GM23248 (cell line): Measurements from ENCODE around the gene CACNB2. TPM values are rescaled to one million over a fixed set of nuclear protein-coding genes. Genes with fewer than 3 reads are reported as not detected.

Experiments
- DNase-seq: peaks from one replicate; pipeline ENCODE4 v3.0.0-alpha.2; 2015
- H2AFZ ChIP-seq: fragments of 200-600 bp; sonication (generic); 2 replicates; pipeline ENCODE4 v1.6.1; 2016; ENCODE audit warnings: antibody characterized with exemption
- H3F3A ChIP-seq: fragments of 200-600 bp; sonication (generic); 2 replicates; pipeline ENCODE4 v1.6.1; 2016; ENCODE audit warnings: mild to moderate bottlenecking, antibody characterized with exemption, mixed run types; ENCODE audit not compliant: insufficient read depth
- H3K27ac ChIP-seq: fragments of 200-600 bp; sonication (generic); 2 replicates; pipeline ENCODE4 v1.5.1; 2016; ENCODE audit warnings: mild to moderate bottlenecking
- H3K27me3 ChIP-seq: fragments of 200-600 bp; sonication (generic); replicated peaks from 2 replicates; pipeline ENCODE4 v1.6.1; 2016; ENCODE audit warnings: mild to moderate bottlenecking; ENCODE audit not compliant: insufficient read depth
- H3K36me3 ChIP-seq: fragments of 200-600 bp; sonication (generic); 2 replicates; pipeline ENCODE4 v1.6.1; 2016; ENCODE audit warnings: low read depth, mild to moderate bottlenecking
- H3K4me1 ChIP-seq: fragments of 200-600 bp; sonication (generic); 2 replicates; pipeline ENCODE4 v1.6.1; 2016; ENCODE audit warnings: mild to moderate bottlenecking; ENCODE audit not compliant: insufficient read depth
- H3K4me2 ChIP-seq: fragments of 200-600 bp; sonication (generic); one replicate; pipeline ENCODE4 v1.6.1; 2016; ENCODE audit warnings: mild to moderate bottlenecking; ENCODE audit not compliant: unreplicated experiment
- H3K4me3 ChIP-seq: fragments of 200-600 bp; sonication (generic); 2 replicates; pipeline ENCODE4 v1.5.1; 2016; ENCODE audit warnings: mild to moderate bottlenecking
- H3K79me2 ChIP-seq: fragments of 200-600 bp; sonication (generic); 2 replicates; pipeline ENCODE4 v1.6.1; 2016; ENCODE audit warnings: mild to moderate bottlenecking; ENCODE audit not compliant: insufficient read depth
- H3K9ac ChIP-seq: fragments of 200-600 bp; sonication (generic); 2 replicates; pipeline ENCODE4 v1.6.1; 2016; ENCODE audit warnings: mild to moderate bottlenecking
- H3K9me2 ChIP-seq: fragments of 200-600 bp; sonication (generic); 2 replicates; pipeline ENCODE4 v1.6.1; 2016; ENCODE audit warnings: mixed run types, mild to moderate bottlenecking, moderate library complexity; ENCODE audit not compliant: insufficient read depth
- H3K9me3 ChIP-seq: fragments of 200-600 bp; sonication (generic); one replicate; pipeline ENCODE4 v1.6.1; 2017; ENCODE audit warnings: low read depth
- H4K20me1 ChIP-seq: fragments of 200-600 bp; sonication (generic); 2 replicates; pipeline ENCODE4 v1.6.0; 2016; ENCODE audit not compliant: insufficient read depth
- EZH2 ChIP-seq: fragments of 200-600 bp; sonication (generic); IDR thresholded peaks from 2 replicates; pipeline ENCODE4 v1.6.1; 2018; ENCODE audit warnings: antibody characterized with exemption, mild to moderate bottlenecking; ENCODE audit not compliant: insufficient read depth, poor library complexity, severe bottlenecking
- EZH2phosphoT487 ChIP-seq: fragments of 200-600 bp; sonication (generic); IDR thresholded peaks from 2 replicates; pipeline ENCODE4 v1.6.1; 2018; ENCODE audit warnings: antibody characterized with exemption, moderate library complexity, mild to moderate bottlenecking, low read depth; ENCODE audit not compliant: insufficient read depth
- WGBS, 2 experiments: methylation state at CpG; one replicate each; pipeline ENCODE4 v1.1.6; 2015 to 2017; ENCODE audit warnings: low lambda C conversion rate in 2 of 2, low coverage in 1 of 2; ENCODE audit errors: missing lambda C conversion rate in 2 of 2; 5-methylcytosine and 5-hydroxymethylcytosine counted together
- in situ Hi-C: fragments of 300-500 bp; cut with MboI; formaldehyde crosslinking; loops from 2 replicates; pipeline ENCODE4 v1.15.0; 2020
- polyA plus RNA-seq: library from polyadenylated mRNA; unstranded; fragments of >200 nt; fragmentation: Nextera tagmentation; extraction: Ambion mirVana; gene quantifications from 2 replicates; pipeline ENCODE4 v1.2.1, GENCODE V29; 2016
- total RNA-seq: library from RNA; depleted of rRNA; stranded (reverse); fragments of >200 nt; shearing (Covaris generic); gene quantifications from 2 replicates; pipeline ENCODE4 v1.2.3, GENCODE V29; 2014

CACNB2 gene
- total and polyA plus RNA-seq, 2 experiments from 2014 or later, result 0.31 to 0.32 TPM

DNA sequence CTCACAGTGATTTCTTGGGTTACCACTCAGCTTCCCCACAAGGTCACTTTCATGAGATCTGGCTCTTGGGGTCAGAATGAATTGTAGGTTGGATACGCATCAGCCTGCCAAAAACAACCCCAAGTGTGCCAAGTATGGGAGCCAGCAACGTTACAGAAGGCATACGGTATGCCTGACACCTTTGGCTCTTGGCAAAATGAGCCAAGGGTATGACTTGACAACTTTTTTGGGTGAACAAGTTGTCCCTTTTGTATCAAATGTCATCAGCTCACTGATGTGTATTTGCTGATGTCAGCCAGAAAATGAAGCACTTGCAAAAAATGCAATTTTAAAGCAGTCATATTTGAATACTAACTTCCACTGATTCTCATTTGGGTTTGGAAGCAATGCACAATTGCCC, 168.4 kb downstream of the CACNB2 start:
- no peaks in the 10 kb centered on the region for H3K9me2 ChIP-seq
- WGBS, 2 experiments, result 10 to 14% methylated on average over 3 of the region's 3 CpGs
- no peak overlapping the region for H3K27ac ChIP-seq
- H3K4me3 ChIP-seq, result no peak overlapping the region
- H3K79me2 ChIP-seq, result no peaks in the 10 kb centered on the region
- in situ Hi-C loops, result no loop called here
- H3K9ac ChIP-seq, result no peak overlapping the region
- no peaks in the 10 kb centered on the region for H3F3A ChIP-seq
- no peaks in the 10 kb centered on the region for H4K20me1 ChIP-seq
- no peak for DNase-seq
- no peaks in the 10 kb centered on the region for H3K36me3 ChIP-seq
- H3K4me1 ChIP-seq, result peaks cover 7% of the 10 kb centered on the region; the same call in 1 of the 2 replicates
- H3K27me3 ChIP-seq, result no peaks in the 10 kb centered on the region
- no peak overlapping the region for H2AFZ ChIP-seq
- no peaks in the 10 kb centered on the region for H3K9me3 ChIP-seq
- TF ChIP-seq EZH2phosphoT487 (no peak), EZH2 (no peak)
- no peak overlapping the region for H3K4me2 ChIP-seq

DNA sequence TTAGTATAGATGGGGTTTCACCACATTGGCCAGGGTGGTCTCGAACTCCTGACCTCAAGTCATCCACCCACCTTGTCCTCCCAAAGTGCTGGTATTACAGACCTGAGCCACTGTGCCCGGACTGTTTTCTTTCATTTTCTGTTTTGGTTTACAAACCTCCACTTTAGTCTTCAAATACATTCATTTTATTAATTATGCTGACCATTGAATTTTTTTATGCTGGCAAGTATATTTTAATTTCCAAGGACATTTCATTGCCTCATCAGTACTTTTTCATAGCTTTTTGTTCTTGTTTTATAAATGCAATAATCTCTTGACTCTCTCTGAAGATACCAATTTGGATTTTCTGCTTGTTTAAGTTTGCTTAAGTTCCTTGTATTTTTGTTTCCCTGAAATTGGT, 170.5 kb downstream of the CACNB2 start:
- in situ Hi-C loops, result no loop called here
- Histone ChIP-seq H3K9me3 (no peaks in the 10 kb centered on the region), H4K20me1 (no peaks in the 10 kb centered on the region), H3K9ac (no peak overlapping the region), H3K36me3 (no peaks in the 10 kb centered on the region), H3F3A (no peaks in the 10 kb centered on the region), H3K4me1 (peaks cover 7% of the 10 kb centered on the region; the same call in 1 of the 2 replicates), H3K27me3 (no peaks in the 10 kb centered on the region), H3K79me2 (no peaks in the 10 kb centered on the region), H3K9me2 (no peaks in the 10 kb centered on the region), H3K4me3 (no peak overlapping the region), H3K4me2 (no peak overlapping the region), H2AFZ (no peak overlapping the region), H3K27ac (no peak overlapping the region)
- WGBS, 2 experiments, result 71 to 88% methylated on average over 2 of the region's 2 CpGs
- no peak for TF ChIP-seq EZH2phosphoT487
- no peak for DNase-seq

DNA sequence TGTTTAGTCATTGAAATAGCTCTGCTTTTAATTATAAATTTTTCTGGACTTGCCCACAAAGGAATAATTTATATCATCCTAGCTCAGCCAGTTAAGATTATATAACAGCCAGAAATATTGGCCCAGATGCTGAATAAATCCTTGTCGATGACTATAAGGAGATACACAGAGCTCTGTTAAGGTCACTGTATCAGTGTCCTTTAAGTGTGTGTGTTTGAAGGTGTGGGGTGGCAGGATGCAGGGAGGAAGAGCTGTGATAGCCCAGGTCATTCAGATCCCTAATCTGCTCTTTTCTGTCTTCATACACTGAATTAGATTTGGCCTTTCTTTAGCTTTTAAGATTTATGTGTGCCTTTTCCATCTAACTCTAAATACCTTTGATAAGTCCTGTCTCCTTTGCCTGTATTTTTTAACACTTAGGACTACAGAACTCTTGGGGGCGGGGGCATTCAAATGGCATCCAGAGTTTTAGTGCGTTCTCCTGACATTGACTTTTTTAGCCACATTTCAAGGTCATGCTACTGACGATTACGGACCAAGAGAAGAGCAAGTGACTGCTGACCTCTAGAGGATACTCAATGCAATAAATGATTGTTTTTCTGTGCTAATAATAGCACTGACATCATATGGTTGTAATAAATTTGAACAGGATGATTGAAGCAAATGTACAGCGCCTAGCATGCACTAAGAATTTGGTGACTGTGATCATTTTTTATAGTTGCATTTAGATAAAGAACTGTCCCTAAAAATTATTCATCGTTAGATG, 172.3 kb downstream of the CACNB2 start:
- Histone ChIP-seq H3F3A (no peaks in the 10 kb centered on the region), H3K9me2 (no peaks in the 10 kb centered on the region), H3K9ac (no peak overlapping the region), H3K4me2 (no peak overlapping the region), H4K20me1 (no peaks in the 10 kb centered on the region), H3K4me3 (no peak overlapping the region), H3K27me3 (no peaks in the 10 kb centered on the region), H3K9me3 (no peaks in the 10 kb centered on the region), H3K4me1 (peaks cover 7% of the 10 kb centered on the region; the same call in 1 of the 2 replicates), H3K27ac (no peak overlapping the region), H3K79me2 (no peaks in the 10 kb centered on the region), H3K36me3 (no peaks in the 10 kb centered on the region), H2AFZ (peak overlapping the region; percentile 43)
- in situ Hi-C loops, result no loop called here
- DNase-seq, result peak; percentile 77
- TF ChIP-seq EZH2phosphoT487 (no peak), EZH2 (no peak)
- 16 to 19% methylated on average over 7 of the region's 7 CpGs for WGBS, 2 experiments

DNA sequence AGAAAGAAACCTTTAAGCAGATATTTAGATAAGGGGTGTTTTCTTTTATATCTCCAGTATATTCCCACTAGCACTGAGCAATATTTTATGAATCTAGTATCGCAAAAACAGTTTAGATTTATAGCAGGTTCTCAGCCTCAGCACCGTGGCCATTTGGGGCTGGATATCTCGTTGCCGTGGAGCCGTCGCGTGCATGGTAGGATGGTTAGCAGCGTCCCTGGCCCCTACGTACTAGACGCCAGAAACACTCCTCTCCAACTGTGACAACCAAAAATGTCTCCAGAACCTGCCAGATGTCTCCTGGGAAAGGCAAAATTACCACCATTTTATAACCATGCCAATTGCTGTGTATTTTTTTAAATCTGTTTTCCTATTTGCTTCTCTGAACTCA, 172.9 kb downstream of the CACNB2 start:
- TF ChIP-seq EZH2 (no peak), EZH2phosphoT487 (no peak)
- Histone ChIP-seq H3K4me1 (peaks cover 7% of the 10 kb centered on the region; the same call in 1 of the 2 replicates), H3K79me2 (no peaks in the 10 kb centered on the region), H3K9me2 (no peaks in the 10 kb centered on the region), H3K9ac (no peak overlapping the region), H3K27ac (no peak overlapping the region), H3K36me3 (no peaks in the 10 kb centered on the region), H3F3A (no peaks in the 10 kb centered on the region), H3K4me2 (no peak overlapping the region), H4K20me1 (no peaks in the 10 kb centered on the region), H3K27me3 (no peaks in the 10 kb centered on the region), H2AFZ (no peak overlapping the region), H3K9me3 (no peaks in the 10 kb centered on the region), H3K4me3 (no peak overlapping the region)
- WGBS, 2 experiments, result 69 to 74% methylated on average over 10 of the region's 10 CpGs
- no peak for DNase-seq
- in situ Hi-C loops, result no loop called here
